ENCODE data around the gene PASK. TPM values are rescaled to one million over a fixed set of nuclear protein-coding genes. Genes with fewer than 3 reads are reported as not detected.

Gene PASK
- total and polyA plus RNA-seq, 2 donors: 26.9 to 42.2 TPM

GRCh38 chr2:241190291-241190981 is 41.2 kb upstream of the PASK start:
- Histone ChIP-seq H3K27ac (ENCODE audit: low read depth in 1 of 2, low read length in 1 of 2) (no peak overlapping the region), H3K9me3 (ENCODE audit: control insufficient read depth in 2 of 2, insufficient read depth in 1 of 2, low read length in 1 of 2) (no peaks in the 10 kb centered on the region), H3K27me3 (ENCODE audit: control insufficient read depth in 2 of 2, insufficient read depth in 1 of 2, low read length in 1 of 2) (no peaks in the 10 kb centered on the region), H3K4me3 (ENCODE audit: low read length in 2 of 2) (no peak overlapping the region), H3K36me3 (ENCODE audit: control insufficient read depth in 2 of 2, insufficient read depth in 2 of 2, low read length in 1 of 2) (no peaks in the 10 kb centered on the region), H3K4me1 (ENCODE audit: control insufficient read depth in 2 of 2, insufficient read depth in 2 of 2, low read length in 2 of 2) (no peaks in the 10 kb centered on the region)
- no peak for DNase-seq (ENCODE audit: low read depth in 6 of 9, low spot score in 9 of 9)
- 96% methylated on average over 19 of the region's 19 CpGs for WGBS

GRCh38 chr2:241189856-241190201 is 40.6 kb upstream of the PASK start:
- WGBS: 96% methylated on average over 15 of the region's 15 CpGs
- DNase-seq (ENCODE audit: low read depth in 6 of 9, low spot score in 9 of 9): no peak

DNA sequence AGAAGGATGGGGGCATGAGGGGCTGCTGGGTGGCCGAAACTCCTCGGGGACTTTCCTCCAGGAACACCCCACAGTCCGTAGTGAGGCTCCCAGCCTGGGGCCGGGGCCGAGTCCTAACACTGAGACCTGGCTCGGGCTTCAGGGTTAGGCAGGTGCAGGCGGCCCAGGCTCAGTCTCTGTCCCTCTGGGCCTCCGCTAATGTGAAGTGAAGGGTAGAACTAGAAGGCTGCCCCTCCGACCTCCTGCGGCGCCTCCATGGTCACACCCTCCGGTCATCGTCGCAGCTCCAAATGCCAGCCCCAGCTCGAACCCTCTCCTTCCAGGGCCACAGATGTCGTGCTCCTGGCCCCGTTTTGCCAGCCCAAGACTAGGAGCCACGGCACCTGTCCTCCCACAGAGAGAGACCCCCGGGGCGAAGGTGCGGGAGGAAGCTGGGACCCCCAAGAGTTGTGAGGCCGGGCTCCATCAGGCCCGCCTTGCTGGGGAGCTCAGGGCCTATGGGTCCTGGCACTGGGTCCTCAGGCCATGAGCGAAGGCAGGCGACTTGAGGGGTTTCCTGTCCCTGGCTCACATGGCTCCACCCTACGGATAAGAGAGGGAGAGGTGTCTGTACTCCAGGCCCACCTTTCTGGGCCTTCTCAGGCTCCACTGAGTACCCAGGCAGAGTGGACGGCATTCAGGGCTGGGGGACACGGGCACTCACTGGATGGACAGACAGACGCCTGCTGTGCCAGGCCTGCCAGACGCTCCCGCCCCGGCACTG is 40.0 kb upstream of the PASK start:
- H3K36me3 ChIP-seq (ENCODE audit: control insufficient read depth in 2 of 2, insufficient read depth in 2 of 2, low read length in 1 of 2): no peaks in the 10 kb centered on the region
- H3K27me3 ChIP-seq (ENCODE audit: control insufficient read depth in 2 of 2, insufficient read depth in 1 of 2, low read length in 1 of 2): no peaks in the 10 kb centered on the region
- H3K9me3 ChIP-seq (ENCODE audit: control insufficient read depth in 2 of 2, insufficient read depth in 1 of 2, low read length in 1 of 2): no peaks in the 10 kb centered on the region
- H3K4me3 ChIP-seq (ENCODE audit: low read length in 2 of 2): no peak overlapping the region
- no peak for DNase-seq (ENCODE audit: low read depth in 6 of 9, low spot score in 9 of 9)
- no peaks in the 10 kb centered on the region for H3K4me1 ChIP-seq (ENCODE audit: control insufficient read depth in 2 of 2, insufficient read depth in 2 of 2, low read length in 2 of 2)
- H3K27ac ChIP-seq (ENCODE audit: low read depth in 1 of 2, low read length in 1 of 2): no peak overlapping the region
- 95% methylated on average over 32 of the region's 32 CpGs for WGBS

More at GRCh38 chr2:241189856-241190201, 40.6 kb upstream of the PASK start:
- H3K4me3 ChIP-seq (ENCODE audit: low read length in 2 of 2): no peak overlapping the region
- H3K9me3 ChIP-seq (ENCODE audit: control insufficient read depth in 2 of 2, insufficient read depth in 1 of 2, low read length in 1 of 2): no peaks in the 10 kb centered on the region
- H3K27me3 ChIP-seq (ENCODE audit: control insufficient read depth in 2 of 2, insufficient read depth in 1 of 2, low read length in 1 of 2): no peaks in the 10 kb centered on the region
- H3K27ac ChIP-seq (ENCODE audit: low read depth in 1 of 2, low read length in 1 of 2): no peak overlapping the region
- H3K4me1 ChIP-seq (ENCODE audit: control insufficient read depth in 2 of 2, insufficient read depth in 2 of 2, low read length in 2 of 2): no peaks in the 10 kb centered on the region
- no peaks in the 10 kb centered on the region for H3K36me3 ChIP-seq (ENCODE audit: control insufficient read depth in 2 of 2, insufficient read depth in 2 of 2, low read length in 1 of 2)

GRCh38 chr2:241188361-241189092 is 39.3 kb upstream of the PASK start, which contains the start of gene ANO7:
TSS of gene ANO7 (plus strand) at chr2:241188677. CDS start at chr2:241190064, 1,387 bp downstream.
- 90% methylated on average over 21 of the region's 21 CpGs for WGBS
- H3K9me3 ChIP-seq (ENCODE audit: control insufficient read depth in 2 of 2, insufficient read depth in 1 of 2, low read length in 1 of 2): no peaks in the 10 kb centered on the region
- DNase-seq (ENCODE audit: low read depth in 6 of 9, low spot score in 9 of 9): no peak
- H3K27ac ChIP-seq (ENCODE audit: low read depth in 1 of 2, low read length in 1 of 2): no peak within 1 kb of the TSS
- peaks cover 0 to under 1% of the 10 kb centered on the region in 2 donors for H3K36me3 ChIP-seq (ENCODE audit: control insufficient read depth in 2 of 2, insufficient read depth in 2 of 2, low read length in 1 of 2)
- H3K4me3 ChIP-seq (ENCODE audit: low read length in 2 of 2): no peak within 1 kb of the TSS
- H3K27me3 ChIP-seq (ENCODE audit: control insufficient read depth in 2 of 2, insufficient read depth in 1 of 2, low read length in 1 of 2): no peaks in the 10 kb centered on the region
- no peaks in the 10 kb centered on the region for H3K4me1 ChIP-seq (ENCODE audit: control insufficient read depth in 2 of 2, insufficient read depth in 2 of 2, low read length in 2 of 2)

DNA sequence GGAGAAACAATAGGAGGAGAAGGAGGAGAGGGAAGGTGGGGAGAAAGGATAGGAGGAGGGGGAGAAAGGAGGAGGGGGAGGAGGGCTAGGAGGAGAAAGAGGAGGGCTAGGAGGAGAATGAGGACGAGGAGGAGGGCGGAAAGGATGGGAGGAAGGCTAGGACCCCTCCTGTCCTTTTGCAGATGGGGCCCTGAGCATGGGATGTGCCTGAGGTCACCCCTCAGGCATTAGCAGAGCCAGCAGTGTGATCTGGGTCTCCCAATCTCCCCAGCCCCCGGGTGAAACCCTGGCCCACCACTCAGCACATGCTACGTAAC is 38.6 kb upstream of the PASK start:
- Histone ChIP-seq H3K4me1 (ENCODE audit: control insufficient read depth in 2 of 2, insufficient read depth in 2 of 2, low read length in 2 of 2) (no peaks in the 10 kb centered on the region), H3K9me3 (ENCODE audit: control insufficient read depth in 2 of 2, insufficient read depth in 1 of 2, low read length in 1 of 2) (no peaks in the 10 kb centered on the region), H3K27ac (ENCODE audit: low read depth in 1 of 2, low read length in 1 of 2) (no peak overlapping the region), H3K27me3 (ENCODE audit: control insufficient read depth in 2 of 2, insufficient read depth in 1 of 2, low read length in 1 of 2) (no peaks in the 10 kb centered on the region), H3K36me3 (ENCODE audit: control insufficient read depth in 2 of 2, insufficient read depth in 2 of 2, low read length in 1 of 2) (peaks cover 0 to 7% of the 10 kb centered on the region in 2 donors), H3K4me3 (ENCODE audit: low read length in 2 of 2) (no peak overlapping the region)
- no peak for DNase-seq (ENCODE audit: low read depth in 6 of 9, low spot score in 9 of 9)
- WGBS: 85% methylated on average over 4 of the region's 4 CpGs

GRCh38 chr2:241187101-241187917 is 38.0 kb upstream of the PASK start:
- WGBS: 81% methylated on average over 14 of the region's 14 CpGs
- no peaks in the 10 kb centered on the region for H3K9me3 ChIP-seq (ENCODE audit: control insufficient read depth in 2 of 2, insufficient read depth in 1 of 2, low read length in 1 of 2)
- H3K27me3 ChIP-seq (ENCODE audit: control insufficient read depth in 2 of 2, insufficient read depth in 1 of 2, low read length in 1 of 2): no peaks in the 10 kb centered on the region
- H3K36me3 ChIP-seq (ENCODE audit: control insufficient read depth in 2 of 2, insufficient read depth in 2 of 2, low read length in 1 of 2): peaks cover 0 to 13% of the 10 kb centered on the region in 2 donors
- no peak for DNase-seq (ENCODE audit: low read depth in 6 of 9, low spot score in 9 of 9)
- no peak overlapping the region for H3K4me3 ChIP-seq (ENCODE audit: low read length in 2 of 2)
- no peak overlapping the region for H3K27ac ChIP-seq (ENCODE audit: low read depth in 1 of 2, low read length in 1 of 2)
- H3K4me1 ChIP-seq (ENCODE audit: control insufficient read depth in 2 of 2, insufficient read depth in 2 of 2, low read length in 2 of 2): no peaks in the 10 kb centered on the region

DNA sequence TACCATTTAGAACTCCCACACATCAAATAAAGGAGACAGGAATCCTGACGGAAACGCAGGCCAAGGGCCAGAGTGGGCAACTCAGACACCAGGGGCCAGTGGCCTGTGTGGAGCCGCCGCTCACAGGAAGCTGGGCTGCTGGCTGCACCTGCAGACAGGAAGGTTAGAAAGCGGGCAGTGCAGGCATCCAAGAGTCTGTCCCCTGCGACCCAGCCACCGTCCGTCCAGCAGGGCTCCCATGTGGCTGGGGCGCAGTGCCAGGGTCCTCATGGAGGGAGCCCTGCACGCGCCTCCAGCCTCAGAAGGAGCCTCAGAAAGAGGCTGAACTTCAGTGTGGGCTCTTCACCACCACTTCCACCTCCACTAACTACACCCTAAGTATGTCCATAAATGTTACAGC is 36.7 kb upstream of the PASK start:
- H3K9me3 ChIP-seq (ENCODE audit: control insufficient read depth in 2 of 2, insufficient read depth in 1 of 2, low read length in 1 of 2): no peaks in the 10 kb centered on the region
- no peak for DNase-seq (ENCODE audit: low read depth in 6 of 9, low spot score in 9 of 9)
- WGBS: 88% methylated on average over 11 of the region's 11 CpGs
- H3K27me3 ChIP-seq (ENCODE audit: control insufficient read depth in 2 of 2, insufficient read depth in 1 of 2, low read length in 1 of 2): no peaks in the 10 kb centered on the region
- H3K4me3 ChIP-seq (ENCODE audit: low read length in 2 of 2): no peak overlapping the region
- H3K27ac ChIP-seq (ENCODE audit: low read depth in 1 of 2, low read length in 1 of 2): no peak overlapping the region
- peaks cover 0 to 22% of the 10 kb centered on the region in 2 donors for H3K36me3 ChIP-seq (ENCODE audit: control insufficient read depth in 2 of 2, insufficient read depth in 2 of 2, low read length in 1 of 2)
- no peaks in the 10 kb centered on the region for H3K4me1 ChIP-seq (ENCODE audit: control insufficient read depth in 2 of 2, insufficient read depth in 2 of 2, low read length in 2 of 2)

DNA sequence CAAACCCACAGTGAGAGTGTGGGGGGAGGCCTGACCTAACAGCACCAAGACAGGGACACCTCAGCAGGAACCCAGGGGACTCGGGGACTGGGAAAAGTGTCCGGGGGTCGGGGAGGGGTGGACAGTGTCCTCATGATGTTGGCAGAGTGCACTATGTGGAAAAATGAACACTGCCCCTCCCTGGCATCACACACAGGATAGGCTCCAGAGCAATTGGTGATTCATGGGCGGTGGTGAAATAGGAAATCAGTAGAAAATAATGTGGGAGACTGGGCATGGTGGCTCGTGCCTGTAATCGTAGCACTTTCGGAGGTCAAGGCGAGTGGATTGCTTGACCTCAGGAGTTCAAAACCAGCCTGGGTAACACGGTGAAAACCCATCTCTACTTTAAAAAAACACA is 35.6 kb upstream of the PASK start:
- no peak for DNase-seq (ENCODE audit: low read depth in 6 of 9, low spot score in 9 of 9)
- Histone ChIP-seq H3K27ac (ENCODE audit: low read depth in 1 of 2, low read length in 1 of 2) (no peak overlapping the region), H3K27me3 (ENCODE audit: control insufficient read depth in 2 of 2, insufficient read depth in 1 of 2, low read length in 1 of 2) (no peaks in the 10 kb centered on the region), H3K36me3 (ENCODE audit: control insufficient read depth in 2 of 2, insufficient read depth in 2 of 2, low read length in 1 of 2) (peaks cover 1 to 22% of the 10 kb centered on the region in 2 donors), H3K9me3 (ENCODE audit: control insufficient read depth in 2 of 2, insufficient read depth in 1 of 2, low read length in 1 of 2) (no peaks in the 10 kb centered on the region), H3K4me1 (ENCODE audit: control insufficient read depth in 2 of 2, insufficient read depth in 2 of 2, low read length in 2 of 2) (no peaks in the 10 kb centered on the region), H3K4me3 (ENCODE audit: low read length in 2 of 2) (no peak overlapping the region)
- 81% methylated on average over 9 of the region's 9 CpGs for WGBS
